Upper lobe of left lung (tissue), 4 donors: Measurements from ENCODE around the gene SALL2.

ENCODE experiments used
- CTCF ChIP-seq, 6 experiments: fragments of 450-650 bp in 4 of 6; fragments of 200-600 bp in 2 of 6; sonication (generic) in 2 of 6; IDR thresholded peaks; one replicate each; pipeline ENCODE4 v1.5.1; 2016 to 2019; ENCODE audit warnings: antibody characterized with exemption in 6 of 6
- EP300 ChIP-seq, 4 donors: sonication (generic); formaldehyde crosslinking; IDR thresholded peaks; one replicate each; pipeline ENCODE4 v1.5.1; 2017; ENCODE audit warnings: antibody characterized with exemption in 4 of 4, control low read depth in 2 of 4
- POLR2A ChIP-seq, 4 donors: fragments of 450-650 bp; IDR thresholded peaks; one replicate each; pipeline ENCODE4 v1.5.1; 2016 to 2017; ENCODE audit warnings: antibody characterized with exemption in 4 of 4, mild to moderate bottlenecking in 2 of 4
- POLR2AphosphoS5 ChIP-seq, 2 donors: sonication (generic); formaldehyde crosslinking; IDR thresholded peaks; one replicate each; pipeline ENCODE4 v1.5.1; 2017; ENCODE audit warnings: antibody characterized with exemption in 2 of 2

DNA sequence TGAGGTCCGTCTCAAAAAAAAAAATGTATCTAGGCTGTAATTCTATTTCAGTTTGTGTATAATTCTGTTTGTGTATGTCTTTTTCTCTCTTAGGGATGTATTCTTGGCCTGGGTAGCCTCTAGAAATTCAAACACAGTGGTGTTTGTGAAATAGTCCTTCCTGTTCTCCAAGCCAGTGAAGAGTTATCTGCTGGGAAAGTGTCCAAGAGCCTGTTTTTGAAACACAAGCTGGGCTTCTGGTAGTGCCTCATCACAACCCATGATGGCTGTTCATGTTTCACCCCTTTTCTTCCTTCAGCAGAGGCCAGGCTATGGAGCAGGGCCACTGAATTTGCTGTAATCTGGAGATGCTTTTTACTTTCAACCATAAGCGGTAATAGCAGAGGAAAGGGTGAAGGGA lies 29.7 kb downstream of the SALL2 start:
- TF ChIP-seq POLR2A (IDR thresholded peaks at IDR 0.05), result no peak
- no peak for TF ChIP-seq CTCF (IDR thresholded peaks at IDR 0.05)
- TF ChIP-seq EP300 (IDR thresholded peaks at IDR 0.05), result no peak
- no peak for TF ChIP-seq POLR2AphosphoS5 (IDR thresholded peaks at IDR 0.05)
